GM13976 (cell line): ENCODE measurements around the gene TMEM132A.

Experiments used
- DNase-seq: peaks from one replicate; pipeline ENCODE4 v3.0.0; 2012; ENCODE audit warnings: low spot score
- in situ Hi-C: fragments of 300-500 bp; cut with MboI; formaldehyde crosslinking; loops from one replicate; pipeline ENCODE4 v1.12.0; 2022; ENCODE audit warnings: low sequenced_read_pairs, mixed read lengths, inconsistent platforms; ENCODE audit not compliant: unreplicated experiment
- TF ChIP-seq, protein P1 (sequence below): IDR thresholded peaks from 2 replicates; pipeline ENCODE4 v1.5.1; 2012; ENCODE audit warnings: borderline replicate concordance, mild to moderate bottlenecking; ENCODE audit not compliant: insufficient read depth; ENCODE audit errors: extremely low read depth, missing control alignments, control extremely low read depth

TMEM132A gene

GRCh38 chr11:60977836-60978235 is 53.6 kb downstream of the TMEM132A start:
- in situ Hi-C loops: no loop called here
- TF ChIP-seq, protein P1, sequence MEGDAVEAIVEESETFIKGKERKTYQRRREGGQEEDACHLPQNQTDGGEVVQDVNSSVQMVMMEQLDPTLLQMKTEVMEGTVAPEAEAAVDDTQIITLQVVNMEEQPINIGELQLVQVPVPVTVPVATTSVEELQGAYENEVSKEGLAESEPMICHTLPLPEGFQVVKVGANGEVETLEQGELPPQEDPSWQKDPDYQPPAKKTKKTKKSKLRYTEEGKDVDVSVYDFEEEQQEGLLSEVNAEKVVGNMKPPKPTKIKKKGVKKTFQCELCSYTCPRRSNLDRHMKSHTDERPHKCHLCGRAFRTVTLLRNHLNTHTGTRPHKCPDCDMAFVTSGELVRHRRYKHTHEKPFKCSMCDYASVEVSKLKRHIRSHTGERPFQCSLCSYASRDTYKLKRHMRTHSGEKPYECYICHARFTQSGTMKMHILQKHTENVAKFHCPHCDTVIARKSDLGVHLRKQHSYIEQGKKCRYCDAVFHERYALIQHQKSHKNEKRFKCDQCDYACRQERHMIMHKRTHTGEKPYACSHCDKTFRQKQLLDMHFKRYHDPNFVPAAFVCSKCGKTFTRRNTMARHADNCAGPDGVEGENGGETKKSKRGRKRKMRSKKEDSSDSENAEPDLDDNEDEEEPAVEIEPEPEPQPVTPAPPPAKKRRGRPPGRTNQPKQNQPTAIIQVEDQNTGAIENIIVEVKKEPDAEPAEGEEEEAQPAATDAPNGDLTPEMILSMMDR: no peak
- DNase-seq: no peak

- TF ChIP-seq, protein P1: no peak
- in situ Hi-C loops: no loop called here
- no peak for DNase-seq
Observed at GRCh38 chr11:60978546-60979380, 54.5 kb downstream of the TMEM132A start.

DNA sequence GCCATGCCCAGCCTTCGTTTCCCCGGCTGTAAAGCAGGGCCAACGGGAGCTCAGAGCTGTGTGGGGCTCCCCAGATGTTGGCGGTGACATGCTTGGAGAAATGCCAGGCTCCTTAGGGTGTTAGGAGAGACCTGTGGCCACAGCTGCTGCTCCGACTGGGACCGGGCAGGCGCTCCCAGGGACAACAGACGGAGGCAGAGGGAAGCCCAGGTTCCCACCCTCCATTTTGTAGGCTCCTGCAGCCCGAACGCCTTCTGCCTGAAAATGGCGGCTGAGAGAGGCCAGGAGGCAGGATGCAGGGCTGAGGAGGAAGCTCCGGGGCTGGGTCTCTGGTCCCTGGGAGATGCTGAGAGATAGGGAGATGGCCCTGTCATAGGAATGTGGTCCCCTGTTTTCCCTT is 57.3 kb downstream of the TMEM132A start:
- no peak for DNase-seq
- TF ChIP-seq, protein P1: no peak
- in situ Hi-C loops: no loop called here

GRCh38 chr11:60982184-60982583 is 57.9 kb downstream of the TMEM132A start:
- TF ChIP-seq, protein P1: no peak
- in situ Hi-C loops: no loop called here
- no peak for DNase-seq

GRCh38 chr11:60984149-60984548 is 59.9 kb downstream of the TMEM132A start:
- TF ChIP-seq, protein P1: no peak
- no peak for DNase-seq
- in situ Hi-C loops: no loop called here

GRCh38 chr11:60984636-60985035 is 60.4 kb downstream of the TMEM132A start:
- in situ Hi-C loops: no loop called here
- DNase-seq: no peak
- TF ChIP-seq, protein P1: no peak
